Kidney glomerular epithelial cell (primary cell): ENCODE data around the gene CCDC57.
"Not testable (repeated sequence)": the region's sequence is repeated elsewhere in the genome, so short reads cannot be mapped to it uniquely, and the experiment has no call there.

Source experiments
- DNase-seq: peaks from one replicate; lab custom pipeline; 2025; lab: John Stamatoyannopoulos, UW

The CCDC57 gene

GRCh38 chr17:82204831-82205719 lies 7.6 kb downstream of the CCDC57 start:
- DNase-seq, result peak; percentile 67

- no peak for DNase-seq
Measured at GRCh38 chr17:82203920-82204319, 8.7 kb downstream of the CCDC57 start.

- DNase-seq, result no peak
Measured at GRCh38 chr17:82202981-82203380, 9.7 kb downstream of the CCDC57 start.

GRCh38 chr17:82201498-82201910 lies 11.1 kb downstream of the CCDC57 start:
- DNase-seq, result no peak

GRCh38 chr17:82200743-82201497 lies 11.7 kb downstream of the CCDC57 start:
- DNase-seq, result no peak

GRCh38 chr17:82200135-82200534 lies 12.5 kb downstream of the CCDC57 start:
- DNase-seq, result no peak

- no peak for DNase-seq
Measured at GRCh38 chr17:82199496-82199895, 13.1 kb downstream of the CCDC57 start.

GRCh38 chr17:82198092-82198491 lies 14.6 kb downstream of the CCDC57 start:
- DNase-seq, result no peak

- DNase-seq, result no peak
Measured at GRCh38 chr17:82195675-82196672, 16.7 kb downstream of the CCDC57 start.

GRCh38 chr17:82194765-82195164 lies 17.9 kb downstream of the CCDC57 start:
- no peak for DNase-seq

GRCh38 chr17:82193520-82194220 lies 19.0 kb downstream of the CCDC57 start:
- DNase-seq, result no peak

GRCh38 chr17:82193050-82193449 lies 19.6 kb downstream of the CCDC57 start:
- not testable (repeated sequence) for DNase-seq

- DNase-seq, result no peak
Measured at GRCh38 chr17:82188001-82188961, 24.4 kb downstream of the CCDC57 start.

GRCh38 chr17:82187500-82187899 lies 25.1 kb downstream of the CCDC57 start:
- no peak for DNase-seq

GRCh38 chr17:82186221-82186620 lies 26.4 kb downstream of the CCDC57 start:
- no peak for DNase-seq

GRCh38 chr17:82184761-82185160 lies 27.9 kb downstream of the CCDC57 start:
- DNase-seq, result no peak

- DNase-seq, result no peak
Measured at GRCh38 chr17:82180776-82181528, 31.7 kb downstream of the CCDC57 start.

GRCh38 chr17:82179946-82180475 lies 32.6 kb downstream of the CCDC57 start:
- no peak for DNase-seq

GRCh38 chr17:82179412-82179811 lies 33.2 kb downstream of the CCDC57 start:
- DNase-seq, result no peak
